Stimulated activated CD8-positive, alpha-beta memory T cell treated with anti-CD3 and anti-CD28 coated beads, Interleukin-7, amount 100 ng/mL, for 48 hours (primary cell): ENCODE measurements around the gene DPPA5.
"Not testable (repeated sequence)": the region's sequence is repeated elsewhere in the genome, so short reads cannot be mapped to it uniquely, and the experiment has no call there.

Experiments used
- DNase-seq, 2 donors: peaks; one replicate each; pipeline ENCODE4 v3.0.0-alpha.2; 2020; ENCODE audit warnings: low read depth in 1 of 2; ENCODE audit errors: extremely low read depth in 1 of 2

Gene DPPA5

DNA sequence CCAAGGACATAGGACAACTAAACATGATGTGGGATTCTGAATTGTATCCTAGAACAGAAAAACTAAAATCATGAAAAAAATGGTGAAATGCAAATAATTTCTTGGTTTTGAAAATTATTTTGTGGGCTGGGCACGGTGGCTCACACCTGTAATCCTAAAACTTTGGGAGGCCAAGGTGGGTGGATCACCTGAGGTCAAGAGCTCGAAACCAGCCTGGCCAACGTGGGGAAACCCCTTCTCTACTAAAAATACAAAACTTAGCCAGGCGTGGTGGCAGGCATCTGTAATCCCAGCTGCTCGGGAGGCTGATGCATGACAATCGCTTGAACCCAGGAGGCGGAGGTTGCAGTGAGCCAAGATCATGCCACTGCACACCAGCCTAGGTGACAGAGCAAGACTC lies 50.3 kb downstream of the DPPA5 start:
- DNase-seq: not testable (repeated sequence)
